GM12891 (cell line): ENCODE measurements around the gene GRPEL1.

ENCODE experiments used
- DNase-seq: peaks from one replicate; pipeline ENCODE4 v3.0.0; 2011; ENCODE audit warnings: low spot score; ENCODE audit not compliant: insufficient read length
- FAIRE-seq: peaks from 2 replicates; lab custom pipeline; 2011; peaks lifted over from hg19 to GRCh38; lab: Jason Lieb, UNC
- PAX5 ChIP-seq: IDR thresholded peaks from 2 replicates; pipeline ENCODE4 v1.6.1; 2011; ENCODE audit warnings: low read length, moderate library complexity, mild to moderate bottlenecking; ENCODE audit not compliant: insufficient read depth, severe bottlenecking
- POLR2A ChIP-seq: IDR thresholded peaks from 2 replicates; pipeline ENCODE4 v1.6.1; 2011; ENCODE audit warnings: low read depth, low read length, control low read depth
- POLR2AphosphoS5 ChIP-seq: IDR thresholded peaks from 2 replicates; pipeline ENCODE4 v1.6.1; 2011; ENCODE audit warnings: low read depth, low read length, control low read depth
- POU2F2 ChIP-seq: IDR thresholded peaks from 2 replicates; pipeline ENCODE4 v1.6.1; 2011; ENCODE audit warnings: low read depth, mild to moderate bottlenecking, control low read depth, low read length, moderate library complexity
- SPI1 ChIP-seq: IDR thresholded peaks from 2 replicates; pipeline ENCODE4 v1.6.1; 2011; ENCODE audit warnings: low read depth, low read length, control low read depth
- TAF1 ChIP-seq: IDR thresholded peaks from 2 replicates; pipeline ENCODE4 v1.6.1; 2011; ENCODE audit warnings: low read depth, low read length, control low read depth

GRPEL1 gene

DNA sequence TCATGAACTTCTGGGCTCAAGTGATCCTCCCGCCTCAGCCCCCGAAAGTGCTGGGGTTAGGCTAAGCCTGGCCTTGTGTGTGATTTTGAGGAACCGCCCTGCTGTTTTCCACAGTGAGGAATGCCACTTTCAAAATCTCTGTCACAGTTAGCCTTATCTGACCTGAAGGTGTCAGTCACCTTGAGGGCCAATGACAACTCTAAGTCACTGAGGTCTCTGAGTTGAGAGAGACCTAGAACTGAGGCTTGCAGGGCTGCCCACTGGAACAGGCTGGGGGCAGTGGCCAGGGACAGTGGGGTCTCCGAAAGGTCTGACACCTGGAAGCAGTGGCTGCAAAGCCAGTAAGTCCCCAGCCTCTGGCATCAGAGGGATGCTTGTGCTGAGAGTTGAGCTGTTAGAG is 18.6 kb downstream of the GRPEL1 start:
- TF ChIP-seq POU2F2 (no peak), PAX5 (no peak), SPI1 (no peak)
- FAIRE-seq, result no peak
- no peak for DNase-seq

DNA sequence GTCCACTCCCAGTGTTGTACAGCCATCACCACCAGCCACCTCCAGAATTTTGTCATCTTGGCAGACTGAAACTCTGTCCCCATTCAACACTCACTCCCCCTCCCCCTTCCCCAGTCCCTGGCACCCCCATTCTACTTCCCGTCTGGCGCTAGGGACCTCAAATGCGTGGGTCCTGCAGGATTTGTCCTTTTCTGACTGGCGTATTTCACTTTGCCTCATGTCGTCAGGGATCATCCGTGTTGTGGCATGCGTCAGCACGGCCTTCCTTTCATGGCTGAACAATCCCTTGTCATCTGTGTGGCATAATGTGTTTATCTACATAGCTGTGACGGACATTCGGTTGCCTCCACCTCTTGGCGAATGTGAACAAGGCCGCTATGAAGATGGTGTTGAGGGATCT is 19.2 kb downstream of the GRPEL1 start:
- DNase-seq, result no peak
- FAIRE-seq, result no peak

DNA sequence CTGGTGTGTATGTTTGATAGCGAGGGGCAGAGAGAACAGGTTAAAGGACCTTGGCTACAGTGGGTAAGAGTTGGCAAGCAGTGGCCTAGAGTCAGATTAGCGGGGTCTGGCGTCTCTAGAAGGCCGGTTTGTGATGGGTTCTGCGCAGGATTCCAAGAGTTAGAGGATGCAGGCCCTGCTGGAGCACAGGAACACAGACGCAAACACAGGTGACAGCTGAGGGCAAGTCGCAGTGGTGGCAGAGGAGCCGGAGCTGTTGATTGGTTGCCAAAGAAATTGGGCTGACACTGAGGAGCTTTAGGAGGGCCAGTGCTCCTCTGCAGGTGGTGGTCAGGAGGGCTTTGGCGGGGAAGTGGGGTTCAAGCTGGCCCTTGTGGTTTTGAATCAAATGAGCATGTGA is 20.9 kb downstream of the GRPEL1 start:
- DNase-seq (no peak), FAIRE-seq (no peak)
- TF ChIP-seq SPI1, result no peak
- no peak for TF ChIP-seq PAX5

More for the DNA sequence above, 19.2 kb downstream of the GRPEL1 start:
- no peak for TF ChIP-seq TAF1
- TF ChIP-seq POU2F2, result no peak
- no peak for TF ChIP-seq POLR2AphosphoS5
- no peak for TF ChIP-seq SPI1
- TF ChIP-seq PAX5, result no peak
- TF ChIP-seq POLR2A, result no peak

DNA sequence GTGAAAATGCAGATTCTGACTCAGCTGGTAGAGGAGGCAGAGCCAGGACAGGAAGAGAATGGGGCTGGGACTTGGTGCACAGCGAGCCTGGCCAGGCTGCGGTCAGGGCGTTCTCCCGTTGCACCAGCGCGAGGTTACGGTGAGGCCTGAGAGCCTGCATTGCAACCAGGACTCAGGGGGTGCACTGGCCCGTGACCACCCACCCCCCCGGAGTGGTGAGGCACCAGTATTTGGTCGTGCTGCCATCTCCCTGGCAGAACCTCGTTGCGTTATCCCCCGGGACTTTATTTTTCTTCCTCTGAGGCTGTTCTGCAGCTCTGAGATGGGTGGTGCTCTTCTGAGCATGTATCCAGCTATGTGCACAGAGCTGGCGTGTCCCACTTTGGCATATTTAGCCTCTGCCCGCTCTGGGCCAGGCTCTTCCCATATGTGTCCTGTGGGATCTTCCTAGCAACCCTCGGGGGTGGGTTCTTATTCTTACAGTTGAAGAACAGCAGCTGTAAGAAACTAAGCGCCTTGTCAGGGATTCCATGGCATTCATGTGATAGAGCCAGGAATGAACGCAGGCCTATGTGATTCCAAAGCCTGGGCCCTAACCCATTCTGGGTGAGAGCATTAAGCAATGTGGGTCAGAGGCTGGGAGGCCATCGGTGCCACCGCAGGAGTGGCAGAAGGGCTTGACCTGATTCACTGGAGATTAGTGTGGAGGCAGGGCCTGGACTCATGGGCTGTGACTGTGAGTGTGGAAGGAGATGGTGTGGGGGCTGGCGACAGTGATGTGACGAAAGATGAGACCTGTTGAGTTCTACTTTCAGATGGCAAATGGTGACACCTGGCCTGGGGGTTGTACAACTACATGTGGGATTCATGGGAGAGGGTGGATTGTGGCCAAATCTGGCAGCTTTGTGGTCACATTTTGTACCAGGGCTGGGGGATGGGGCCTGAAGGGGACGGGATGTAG is 21.6 kb downstream of the GRPEL1 start:
- FAIRE-seq (peak; percentile 88), DNase-seq (peak; percentile 55)
- TF ChIP-seq POLR2AphosphoS5 (no peak), POLR2A (no peak), SPI1 (no peak), TAF1 (no peak), POU2F2 (no peak), PAX5 (peak; percentile 88)

- TF ChIP-seq TAF1, result no peak
- FAIRE-seq, result no peak
- DNase-seq, result no peak
Observed at GRCh38 chr4:7045553-7045952, 22.3 kb downstream of the GRPEL1 start.

GRCh38 chr4:7044137-7044930 is 23.5 kb downstream of the GRPEL1 start:
- TF ChIP-seq POLR2A, result no peak
- TF ChIP-seq POU2F2, result no peak
- no peak for TF ChIP-seq POLR2AphosphoS5
- no peak for TF ChIP-seq TAF1
- TF ChIP-seq SPI1, result no peak
- no peak for TF ChIP-seq PAX5
- no peak for DNase-seq
- FAIRE-seq, result peak; percentile 31

- DNase-seq (peak; percentile 69), FAIRE-seq (peak; percentile 78)
- no peak for TF ChIP-seq POLR2AphosphoS5
- no peak for TF ChIP-seq POLR2A
- TF ChIP-seq POU2F2, result no peak
- peak; percentile 58 for TF ChIP-seq TAF1
- no peak for TF ChIP-seq PAX5
- 0 out of 2 replicates have a peak, but pooled peaks have one; percentile 7 for TF ChIP-seq SPI1
Observed at GRCh38 chr4:7043284-7044136, 24.4 kb downstream of the GRPEL1 start, which contains the start of gene TADA2B. Gene TADA2B, plus strand, starts transcription at chr4:7043372. Its CDS starts 208 bp downstream, at chr4:7043580.

DNA sequence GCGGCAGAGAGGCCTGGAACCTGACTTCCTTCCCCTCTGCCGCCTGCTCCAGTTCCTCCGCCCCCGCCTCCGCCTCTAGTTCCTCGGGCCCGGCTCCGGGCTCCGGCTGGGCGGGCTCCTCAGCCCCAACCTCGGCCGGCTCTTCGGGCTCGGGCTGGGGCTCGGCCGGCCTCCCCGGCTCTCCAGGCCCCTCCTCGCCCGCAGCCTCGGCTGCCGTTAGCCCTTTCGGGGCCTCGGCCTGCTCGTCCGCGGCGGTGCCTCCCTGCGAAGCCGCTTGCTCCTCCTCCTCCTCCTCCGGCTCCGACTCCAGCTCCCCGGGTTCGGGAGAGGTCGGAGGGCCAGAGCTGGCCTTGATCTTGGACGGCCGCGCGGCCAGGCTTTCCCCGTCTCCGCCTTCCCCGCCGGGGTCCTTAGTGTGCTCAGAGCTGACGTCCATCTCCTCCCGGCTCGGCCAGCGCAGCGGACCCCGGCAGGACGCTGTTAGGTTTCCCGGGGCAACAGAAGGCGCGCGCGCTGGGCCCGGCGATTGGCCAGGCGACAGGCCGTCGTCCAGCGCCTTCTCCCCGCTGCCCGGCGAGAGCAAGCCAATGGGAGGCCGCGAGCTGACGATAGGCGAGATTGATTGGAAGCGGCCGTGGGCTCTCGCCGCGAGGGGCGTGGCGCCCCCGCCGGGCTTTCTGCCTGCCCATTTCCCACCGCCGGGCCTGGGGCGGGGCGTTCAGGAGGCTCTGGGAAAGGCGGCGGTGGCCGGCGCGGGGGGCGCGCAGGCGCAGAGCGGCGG is 25.2 kb downstream of the GRPEL1 start:
- FAIRE-seq (peak; percentile 99), DNase-seq (peak; percentile 99)
- no peak for TF ChIP-seq SPI1
- no peak for TF ChIP-seq TAF1
- no peak for TF ChIP-seq POLR2A
- no peak for TF ChIP-seq POLR2AphosphoS5
- no peak for TF ChIP-seq POU2F2
- no peak for TF ChIP-seq PAX5
